COR-L47 (cell line): Measurements from ENCODE around the gene SLC7A6.
"Not testable (repeated sequence)": the region's sequence is repeated elsewhere in the genome, so short reads cannot be mapped to it uniquely, and the experiment has no call there.

Experiments
- DNase-seq: peaks from one replicate; lab custom pipeline; 2025; lab: John Stamatoyannopoulos, UW

SLC7A6 gene

DNA sequence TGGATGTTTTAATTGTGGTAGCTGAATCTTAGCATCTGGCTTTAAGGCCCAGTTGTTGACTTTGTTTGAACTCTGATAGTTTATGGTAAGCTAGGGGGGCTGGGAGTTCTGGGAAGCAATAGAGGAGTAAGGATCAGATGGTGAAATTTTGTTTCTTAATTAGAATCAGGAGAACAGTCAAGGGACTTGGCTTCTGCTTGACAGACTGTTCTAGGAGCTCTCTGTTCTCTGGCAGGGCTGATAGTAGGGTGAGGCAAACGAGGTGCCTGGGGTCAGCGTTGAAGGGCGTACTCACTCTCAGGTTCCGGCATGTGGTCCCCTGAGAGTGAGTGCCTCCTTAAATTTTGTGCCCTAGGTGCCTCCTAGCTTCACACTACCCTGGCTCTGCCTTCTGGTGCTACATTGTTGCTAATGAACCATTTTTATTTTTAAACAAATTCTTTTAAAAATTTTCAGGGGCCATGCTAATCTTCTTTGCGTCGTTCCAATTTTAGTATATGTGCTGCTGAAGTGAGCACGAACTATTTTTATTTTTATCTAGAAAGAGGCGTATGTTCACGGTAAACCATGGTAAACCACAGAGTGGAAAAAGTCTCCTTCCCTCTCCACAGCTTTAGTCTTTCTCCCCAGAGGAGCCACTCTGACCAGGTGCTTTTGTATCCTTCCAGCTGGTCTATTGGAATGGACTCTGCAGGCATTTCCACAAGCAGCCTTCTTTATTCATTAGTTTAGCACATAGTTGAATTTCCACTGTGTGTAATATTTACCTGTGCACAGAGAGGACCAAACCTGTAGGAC, 19.7 kb downstream of the SLC7A6 start:
- DNase-seq, result no peak

DNA sequence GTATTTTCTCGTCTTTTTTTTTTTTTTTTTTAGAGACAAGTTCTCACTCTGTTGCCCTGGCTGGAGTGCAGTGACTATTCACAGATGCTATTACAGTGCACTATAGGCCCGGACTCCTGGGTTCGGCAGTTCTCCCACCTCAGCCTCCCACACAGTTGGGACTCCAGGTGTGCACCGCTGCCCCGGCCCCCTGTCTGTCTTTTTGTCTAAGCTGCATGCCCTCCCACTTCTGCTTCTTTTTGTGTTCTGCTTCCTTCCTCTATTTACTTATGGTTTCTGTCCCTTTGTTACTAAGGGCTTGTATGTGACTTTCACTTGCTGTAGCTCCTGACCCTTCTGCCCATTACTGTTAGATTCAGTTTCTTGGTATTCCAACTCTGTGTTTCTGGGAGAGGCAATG, 20.5 kb downstream of the SLC7A6 start:
- DNase-seq, result no peak

GRCh38 chr16:68285683-68286082, 21.4 kb downstream of the SLC7A6 start:
- no peak for DNase-seq

- DNase-seq, result no peak
Measured at GRCh38 chr16:68286153-68287074, 22.1 kb downstream of the SLC7A6 start.

DNA sequence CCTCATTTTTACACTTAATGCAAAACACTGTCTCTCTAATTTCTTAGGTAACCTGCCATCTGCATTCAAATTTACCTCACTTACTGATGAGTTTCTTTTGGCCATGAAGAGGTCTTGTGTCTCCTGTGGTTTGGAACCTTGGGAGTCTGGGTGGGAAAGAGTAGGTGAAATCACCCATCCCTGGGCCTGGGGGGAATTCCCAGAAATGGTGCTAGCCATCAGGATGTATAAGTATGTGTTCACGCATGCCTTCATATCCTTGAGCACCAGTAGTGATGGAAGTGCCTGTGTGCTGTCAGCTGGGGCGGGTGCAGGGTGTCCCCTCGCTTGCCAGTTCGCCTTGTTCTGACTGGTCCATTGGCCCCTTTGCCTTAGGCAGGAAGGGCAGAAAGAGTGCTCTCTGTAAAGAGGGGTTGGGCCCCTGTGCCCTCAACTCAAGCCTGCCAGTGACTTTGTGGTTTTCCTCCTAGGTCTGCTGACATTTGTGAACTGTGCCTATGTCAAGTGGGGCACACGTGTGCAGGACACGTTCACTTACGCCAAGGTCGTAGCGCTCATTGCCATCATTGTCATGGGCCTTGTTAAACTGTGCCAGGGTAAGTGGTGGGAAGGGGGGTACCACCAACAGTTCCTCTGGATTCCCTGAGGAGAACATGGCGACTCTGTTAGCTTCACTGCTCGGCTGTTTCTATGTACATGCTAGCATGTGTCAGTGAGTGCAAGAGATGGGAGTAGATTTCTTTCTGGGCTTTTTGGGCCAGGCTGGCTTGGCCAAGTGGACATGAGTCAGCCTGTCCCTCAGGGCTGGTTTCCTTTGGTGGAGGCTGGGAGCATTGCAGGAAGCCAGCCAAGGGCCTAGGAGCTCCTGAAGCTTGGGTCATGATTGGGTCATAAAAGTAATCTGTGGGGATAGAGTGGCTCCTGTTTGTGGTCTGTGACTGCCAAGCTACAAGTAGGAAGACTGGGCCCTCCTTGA, 23.2 kb downstream of the SLC7A6 start:
- DNase-seq, result no peak

GRCh38 chr16:68288252-68288650, 23.9 kb downstream of the SLC7A6 start:
- no peak for DNase-seq

- not testable (repeated sequence) for DNase-seq
Measured at GRCh38 chr16:68288796-68289195, 24.5 kb downstream of the SLC7A6 start.

- DNase-seq, result no peak
Measured at GRCh38 chr16:68289202-68289601, 24.9 kb downstream of the SLC7A6 start.

DNA sequence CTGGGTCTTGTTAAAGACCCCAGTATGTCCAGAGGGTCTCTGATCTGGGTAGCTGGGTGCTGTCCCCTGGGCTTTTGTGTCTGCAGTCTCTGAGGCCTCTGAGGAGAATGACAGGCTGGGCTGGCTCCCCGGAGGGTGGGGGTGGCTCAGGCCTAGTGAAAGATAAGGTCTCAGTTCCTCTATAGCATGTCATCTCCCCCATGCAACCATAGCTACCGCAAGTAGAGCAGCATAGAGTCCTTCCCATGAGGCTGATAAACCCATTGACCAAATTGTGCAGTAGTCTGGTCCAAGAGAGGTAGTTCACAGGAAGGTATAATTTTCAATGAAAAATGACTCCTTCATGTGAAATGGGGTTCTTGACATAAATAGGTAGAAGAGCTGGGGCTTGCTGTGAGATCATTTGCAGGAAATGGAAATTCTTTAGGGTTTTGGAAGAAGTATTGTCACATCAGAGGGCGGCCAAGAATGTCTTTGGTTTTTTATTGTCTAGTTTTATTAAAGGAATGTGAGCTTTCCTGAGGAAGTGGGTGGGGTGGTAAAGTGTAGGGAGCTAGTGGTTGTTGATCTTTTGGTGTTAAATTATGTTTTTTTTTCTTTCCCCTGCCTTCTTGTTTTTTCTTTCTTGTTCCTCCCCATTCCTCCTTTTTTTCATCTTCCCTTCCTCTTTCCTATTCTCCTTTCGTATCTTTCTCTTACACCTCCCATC, 25.4 kb downstream of the SLC7A6 start:
- no peak for DNase-seq

GRCh38 chr16:68290450-68290849, 26.1 kb downstream of the SLC7A6 start:
- no peak for DNase-seq

- no peak for DNase-seq
Measured at GRCh38 chr16:68291227-68291626, 26.9 kb downstream of the SLC7A6 start.

- DNase-seq, result no peak
Measured at GRCh38 chr16:68292425-68292824, 28.1 kb downstream of the SLC7A6 start.

GRCh38 chr16:68296291-68296690, 32.0 kb downstream of the SLC7A6 start:
- DNase-seq, result no peak

DNA sequence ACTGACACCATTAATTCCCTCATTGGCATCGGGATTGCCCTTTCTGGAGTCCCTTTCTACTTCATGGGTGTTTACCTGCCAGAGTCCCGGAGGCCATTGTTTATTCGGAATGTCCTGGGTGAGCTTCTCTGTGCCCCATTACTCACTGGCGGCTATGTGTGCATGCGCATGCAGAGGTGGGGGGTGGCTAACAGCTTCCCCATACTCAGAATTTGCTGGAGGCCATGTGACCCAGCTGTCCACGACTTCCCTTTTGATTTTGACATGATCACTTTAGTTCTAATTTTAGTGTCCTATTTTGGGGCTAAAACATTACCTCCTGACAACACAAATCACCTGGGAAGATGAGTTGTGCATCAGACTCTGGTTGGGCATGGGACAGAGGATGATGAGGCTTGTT, 32.4 kb downstream of the SLC7A6 start:
- no peak for DNase-seq

DNA sequence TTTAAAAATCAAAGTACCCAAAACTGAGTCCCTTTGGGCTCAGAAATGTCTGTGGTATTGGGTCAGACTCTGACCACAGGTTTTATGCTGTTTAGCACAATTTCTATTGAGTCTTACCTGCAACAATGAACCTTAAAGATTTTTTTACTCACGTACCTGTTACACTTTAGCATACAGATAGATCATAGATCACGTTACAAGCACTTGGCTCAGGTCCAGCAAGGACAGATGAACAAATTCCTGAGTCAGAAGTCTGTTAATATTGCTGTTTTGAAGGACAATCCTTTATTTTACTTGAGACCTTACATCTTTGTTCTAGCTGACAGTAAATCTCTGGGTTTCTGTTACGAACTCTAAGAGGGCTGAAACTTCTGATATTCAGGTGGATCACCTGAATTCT, 33.6 kb downstream of the SLC7A6 start:
- DNase-seq, result no peak

- DNase-seq, result no peak
Measured at GRCh38 chr16:68298312-68298711, 34.0 kb downstream of the SLC7A6 start.

DNA sequence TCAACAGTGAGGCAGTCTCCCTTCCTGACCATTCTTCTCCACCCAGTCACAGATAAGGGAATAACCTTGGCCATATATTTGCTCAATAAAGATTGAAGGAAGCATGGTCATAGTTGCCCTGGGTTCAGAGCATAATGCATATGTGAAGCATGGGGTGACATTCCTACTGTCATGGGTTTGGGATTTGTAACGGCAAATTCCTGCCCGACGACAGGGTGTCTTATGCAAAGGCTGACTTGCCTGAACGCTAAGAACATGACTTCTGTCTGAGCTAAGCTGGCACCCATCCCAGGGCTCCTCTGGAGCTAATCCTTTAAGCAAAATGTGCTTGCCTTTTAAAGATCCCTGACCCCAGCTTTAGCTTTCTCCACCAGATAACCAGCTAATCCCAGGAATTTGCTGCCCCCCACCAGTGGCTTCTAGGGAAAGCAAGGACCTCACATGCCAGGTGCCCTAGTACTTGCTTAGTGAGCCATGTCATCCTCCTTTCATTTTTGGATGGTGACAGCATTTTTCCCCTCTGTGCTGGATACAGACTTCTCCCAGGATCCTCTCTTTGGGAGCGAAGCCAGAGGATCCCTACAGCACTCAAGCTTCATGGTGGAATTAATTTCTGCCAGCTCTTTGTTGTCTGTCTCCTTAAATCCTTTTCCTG, 34.7 kb downstream of the SLC7A6 start:
- DNase-seq, result no peak

GRCh38 chr16:68299571-68300453, 35.5 kb downstream of the SLC7A6 start:
- no peak for DNase-seq

GRCh38 chr16:68300734-68301459, 36.6 kb downstream of the SLC7A6 start:
- DNase-seq, result no peak
